HepG2 (cell line): Measurements from ENCODE around the gene MKRN1. TPM values are rescaled to one million over a fixed set of nuclear protein-coding genes. Genes with fewer than 3 reads are reported as not detected.

Experiments
- ELF3 ChIP-seq: IDR thresholded peaks from 2 replicates; pipeline ENCODE4 v1.6.1; 2016; ENCODE audit warnings: missing genetic modification reagents, missing compliant biosample characterization
- EP300 ChIP-seq, 3 experiments: sonication (generic) in 1 of 3; formaldehyde crosslinking in 1 of 3; IDR thresholded peaks; 2 replicates each; pipeline versions ENCODE4 v1.5.1 to v1.6.1; 2011 to 2020; ENCODE audit warnings: low read depth in 2 of 3, low read length in 2 of 3, borderline replicate concordance in 1 of 3, improper control_type of control experiment in 1 of 3, mild to moderate bottlenecking in 1 of 3, missing genetic modification reagents in 1 of 3, moderate library complexity in 1 of 3
- ETV5 ChIP-seq: IDR thresholded peaks from 2 replicates; pipeline ENCODE4 v1.6.1; 2018; ENCODE audit warnings: missing biosample characterization, missing genetic modification reagents, inconsistent platforms, borderline replicate concordance
- FOXM1 ChIP-seq: sonication (generic); formaldehyde crosslinking; IDR thresholded peaks from 2 replicates; pipeline ENCODE4 v1.5.0; 2020; ENCODE audit warnings: missing genetic modification reagents
- GATAD1 ChIP-seq: IDR thresholded peaks from 2 replicates; pipeline ENCODE4 v1.6.1; 2016; ENCODE audit warnings: missing genetic modification reagents, missing compliant biosample characterization
- HMGXB4 ChIP-seq, 2 experiments: sonication (generic) in 1 of 2; formaldehyde crosslinking in 1 of 2; IDR thresholded peaks; 2 replicates each; pipeline versions ENCODE4 v1.4.0 to v1.6.1; 2018 to 2020; ENCODE audit warnings: missing genetic modification reagents in 2 of 2, borderline replicate concordance in 1 of 2, low read depth in 1 of 2, mild to moderate bottlenecking in 1 of 2, missing biosample characterization in 1 of 2
- MTA1 ChIP-seq: sonication (generic); formaldehyde crosslinking; IDR thresholded peaks from 2 replicates; pipeline ENCODE4 v1.4.0; 2020; ENCODE audit warnings: missing genetic modification reagents, mild to moderate bottlenecking, borderline replicate concordance
- NR0B2 ChIP-seq: sonication (generic); formaldehyde crosslinking; IDR thresholded peaks from 2 replicates; pipeline ENCODE4 v1.4.0; 2020; ENCODE audit warnings: mild to moderate bottlenecking, missing genetic modification reagents
- RAD21 ChIP-seq: fragments of 450-650 bp; formaldehyde crosslinking; IDR thresholded peaks from 2 replicates; pipeline ENCODE4 v1.5.0; 2020; ENCODE audit warnings: mild to moderate bottlenecking
- REPIN1 ChIP-seq: sonication (generic); formaldehyde crosslinking; IDR thresholded peaks from 2 replicates; pipeline ENCODE4 v1.8.0; 2022; ENCODE audit warnings: missing genetic modification reagents, low read depth, mild to moderate bottlenecking, borderline replicate concordance
- SALL1 ChIP-seq: sonication (generic); formaldehyde crosslinking; IDR thresholded peaks from 2 replicates; pipeline ENCODE4 v1.8.0; 2022; ENCODE audit warnings: mild to moderate bottlenecking, missing genetic modification reagents
- SOX13 ChIP-seq, 3 experiments: fragments of 450-650 bp in 1 of 3; sonication (generic) in 1 of 3; formaldehyde crosslinking in 1 of 3; IDR thresholded peaks in 2 of 3; conservative IDR thresholded peaks in 1 of 3; 2 replicates each; pipeline versions ENCODE4 v1.5.0 to v1.6.1; 2016 to 2020; ENCODE audit warnings: antibody characterized with exemption in 1 of 3, mild to moderate bottlenecking in 1 of 3, missing compliant biosample characterization in 1 of 3, missing genetic modification reagents in 1 of 3, moderate library complexity in 1 of 3
- THRA ChIP-seq: sonication (generic); formaldehyde crosslinking; IDR thresholded peaks from 2 replicates; pipeline ENCODE4 v1.4.0; 2020; ENCODE audit warnings: missing genetic modification reagents, borderline replicate concordance
- TMF1 ChIP-seq: sonication (generic); formaldehyde crosslinking; IDR thresholded peaks from 2 replicates; pipeline ENCODE4 v1.8.1; 2022; ENCODE audit warnings: low read depth, missing genetic modification reagents
- ZNF275 ChIP-seq: sonication (generic); formaldehyde crosslinking; IDR thresholded peaks from 2 replicates; pipeline ENCODE4 v1.8.0; 2022; ENCODE audit warnings: missing genetic modification reagents, mild to moderate bottlenecking, inconsistent platforms, borderline replicate concordance
- ZNF331 ChIP-seq: sonication (generic); formaldehyde crosslinking; IDR thresholded peaks from 2 replicates; pipeline ENCODE4 v1.4.0; 2020; ENCODE audit warnings: missing genetic modification reagents
- ZNF556 ChIP-seq: sonication (generic); formaldehyde crosslinking; IDR thresholded peaks from 2 replicates; pipeline ENCODE4 v1.4.0; 2020; ENCODE audit warnings: mild to moderate bottlenecking, missing genetic modification reagents, borderline replicate concordance
- ZNF639 ChIP-seq: conservative IDR thresholded peaks from 2 replicates; pipeline ENCODE4 v1.6.1; 2018; ENCODE audit warnings: missing genetic modification reagents
- ZNF788 ChIP-seq: sonication (generic); formaldehyde crosslinking; IDR thresholded peaks from 2 replicates; pipeline ENCODE4 v1.5.0; 2020; ENCODE audit warnings: mild to moderate bottlenecking, missing genetic modification reagents, borderline replicate concordance
- ZSCAN29 ChIP-seq: sonication (generic); formaldehyde crosslinking; conservative IDR thresholded peaks from 2 replicates; pipeline ENCODE4 v1.4.0; 2020; ENCODE audit warnings: mild to moderate bottlenecking, missing genetic modification reagents
- polyA plus RNA-seq, 8 experiments: library from polyadenylated mRNA; depleted of rRNA in 3 of 8; stranded (reverse) in 7 of 8; unstranded in 1 of 8; fragments of >200 nt; fragmentation: Illumina TruSeq in 4 of 8; extraction: Trizol in 4 of 8; gene quantifications; 2 replicates each; pipeline versions ENCODE4 v1.2.1 to v1.2.3, GENCODE V29; 2011 to 2016; ENCODE audit warnings: low read depth in 4 of 8, missing spikeins in 1 of 8, mixed read lengths in 1 of 8; ENCODE audit not compliant: insufficient read depth in 1 of 8
- total RNA-seq, 5 experiments: library from RNA; depleted of rRNA; stranded (reverse); fragments of >200 nt; fragmentation: Illumina TruSeq; extraction: Trizol; gene quantifications; 2 replicates each; pipeline ENCODE4 v1.2.3, GENCODE V29; 2016; ENCODE audit warnings: low read depth in 1 of 5

MKRN1 gene
- total and polyA plus RNA-seq, 2 of the 13 experiments (the other 11 are each of a cell fraction or from before 2014, with no cell fraction given), result 28.5 to 32.8 TPM

GRCh38 chr7:140517546-140518369 lies 38.5 kb upstream of the MKRN1 start (continued):
- TF ChIP-seq ZNF275 (CRISPR knock-in tag), result peak; percentile 49; the same call in 1 of the 2 replicates
- TF ChIP-seq REPIN1, result peak; percentile 54; the same call in 1 of the 2 replicates
- TF ChIP-seq ZNF639 (CRISPR knock-in tag), result no peak
- 0 out of 2 replicates have a peak, but pooled peaks have one; percentile 58 for TF ChIP-seq ELF3 (CRISPR knock-in tag)
- TF ChIP-seq GATAD1, result peak; percentile 32; the same call in 1 of the 2 replicates
- TF ChIP-seq EP300 (IDR thresholded peaks at IDR 0.05; ENCODE audit: low read depth in 2 of 2, low read length in 2 of 2), result no peak
- TF ChIP-seq EP300 (CRISPR knock-in tag; IDR thresholded peaks at IDR 0.05; ENCODE audit: borderline replicate concordance), result no peak
- TF ChIP-seq ZNF556, result 0 out of 2 replicates have a peak, but pooled peaks have one; percentile 35
- TF ChIP-seq RAD21 (CRISPR knock-in tag), result peak; percentile 93
- TF ChIP-seq TMF1 (CRISPR knock-in tag), result 0 out of 2 replicates have a peak, but pooled peaks have one; percentile 30
- no peak for TF ChIP-seq FOXM1
- TF ChIP-seq ETV5 (CRISPR knock-in tag), result peak; percentile 32; the same call in 1 of the 2 replicates
- 0 out of 2 replicates have a peak, but pooled peaks have one; percentile 37 for TF ChIP-seq ZSCAN29 (CRISPR knock-in tag)
- peak; percentile 64; the same call in 1 of the 2 replicates for TF ChIP-seq ZNF331 (CRISPR knock-in tag)
- no peak; the same call in 1 of the 2 replicates for TF ChIP-seq THRA (CRISPR knock-in tag)
- peak; percentile 23; the same call in 1 of the 2 replicates for TF ChIP-seq ZNF788 (CRISPR knock-in tag)
- peak; percentile 47 to 49; a peak in 2 of 4 replicates for TF ChIP-seq HMGXB4 (CRISPR knock-in tag; IDR thresholded peaks at IDR 0.05; ENCODE audit: borderline replicate concordance in 1 of 2, low read depth in 1 of 2)
- no peak for TF ChIP-seq NR0B2 (CRISPR knock-in tag)
- no peak for TF ChIP-seq SOX13 (IDR thresholded peaks at IDR 0.05)
- 0 out of 4 replicates have a peak, but pooled peaks of 1 of the 2 experiments have one; percentile 12 for TF ChIP-seq SOX13 (CRISPR knock-in tag; conservative IDR thresholded peaks at IDR 0.05 in 1 of 2, IDR thresholded peaks at IDR 0.05 in 1 of 2)
- TF ChIP-seq SALL1 (CRISPR knock-in tag), result peak; percentile 80
- peak; percentile 22; the same call in 1 of the 2 replicates for TF ChIP-seq MTA1
